SK-N-SH (cell line): ENCODE measurements around the gene CASP5. TPM values are rescaled to one million over a fixed set of nuclear protein-coding genes. Genes with fewer than 3 reads are reported as not detected.

Experiments used
- CTCF ChIA-PET: fragments of 300-600, 350-600 bp; formaldehyde crosslinking; extraction: SDS; loops from one replicate; lab custom pipeline; 2021; lab: Yijun Ruan, JAX
- POLR2A ChIA-PET: fragments of 350-600 bp; sonication (Branson Sonifier 250); formaldehyde crosslinking; extraction: SDS; loops from one replicate; lab custom pipeline; 2020; ENCODE audit warnings: antibody characterized with exemption, inconsistent platforms; lab: Yijun Ruan, JAX
- DNase-seq: peaks from one replicate; pipeline ENCODE4 v3.0.0; 2012
- H2AFZ ChIP-seq: fragments of 200-600 bp; sonication (generic); 2 replicates; pipeline ENCODE4 v1.8.1; 2016; ENCODE audit warnings: antibody characterized with exemption, mild to moderate bottlenecking, low read depth
- H3F3A ChIP-seq: fragments of 200-600 bp; sonication (generic); replicated peaks from 2 replicates; pipeline ENCODE3; 2016; ENCODE audit warnings: antibody characterized with exemption, mild to moderate bottlenecking; ENCODE audit not compliant: insufficient read depth
- H3K27ac ChIP-seq, 2 experiments: fragments of 200-500 bp in 1 of 2; fragments of 200-600 bp in 1 of 2; sonication (Bioruptor generic) in 1 of 2; sonication (generic), shearing (Covaris generic) in 1 of 2; 2 replicates each; pipeline versions ENCODE4 v1.5.1 to v1.6.1; 2014 to 2016; ENCODE audit warnings: low read depth in 2 of 2, inconsistent platforms in 1 of 2, low read length in 1 of 2, mild to moderate bottlenecking in 1 of 2, mixed read lengths in 1 of 2
- H3K27me3 ChIP-seq: fragments of 200-600 bp; sonication (generic), shearing (Covaris generic); 2 replicates; pipeline ENCODE4 v1.6.1; 2016; ENCODE audit warnings: mixed run types; ENCODE audit not compliant: insufficient read depth
- H3K36me3 ChIP-seq, 2 experiments: fragments of 200-500 bp in 1 of 2; fragments of 200-600 bp in 1 of 2; sonication (Bioruptor generic) in 1 of 2; sonication (generic) in 1 of 2; replicated peaks in 1 of 2; 2 replicates each; pipeline versions ENCODE3 to v1.5.1; 2014 to 2016; ENCODE audit warnings: low read length in 1 of 2, mild to moderate bottlenecking in 1 of 2; ENCODE audit not compliant: insufficient read depth in 2 of 2, control insufficient read depth in 1 of 2
- H3K4me1 ChIP-seq, 2 experiments: fragments of 200-500 bp in 1 of 2; fragments of 200-600 bp in 1 of 2; sonication (Bioruptor generic) in 1 of 2; sonication (generic), shearing (Covaris generic) in 1 of 2; 2 replicates each; pipeline versions ENCODE4 v1.5.1 to v1.6.1; 2014 to 2016; ENCODE audit warnings: low read depth in 1 of 2, low read length in 1 of 2, mixed run types in 1 of 2; ENCODE audit not compliant: insufficient read depth in 2 of 2, control insufficient read depth in 1 of 2
- H3K4me2 ChIP-seq: fragments of 200-600 bp; sonication (generic), shearing (Covaris generic); 2 replicates; pipeline ENCODE4 v1.6.1; 2017; ENCODE audit warnings: mixed run types
- H3K4me3 ChIP-seq, 2 experiments: fragments of 200-500 bp in 1 of 2; fragments of 200-600 bp in 1 of 2; sonication (Bioruptor generic) in 1 of 2; sonication (generic), shearing (Covaris generic) in 1 of 2; 2 replicates each; pipeline versions ENCODE4 v1.5.1 to v1.8.1; 2014 to 2016; ENCODE audit warnings: low read depth in 2 of 2, inconsistent platforms in 1 of 2, low read length in 1 of 2, mild to moderate bottlenecking in 1 of 2, mixed read lengths in 1 of 2, moderate library complexity in 1 of 2
- H3K79me2 ChIP-seq: fragments of 200-600 bp; sonication (generic); 2 replicates; pipeline ENCODE4 v1.8.1; 2017; ENCODE audit warnings: mild to moderate bottlenecking; ENCODE audit not compliant: insufficient read depth
- H3K9ac ChIP-seq: fragments of 200-600 bp; sonication (generic); 2 replicates; pipeline ENCODE4 v1.6.1; 2017; ENCODE audit warnings: mixed run types
- H3K9me2 ChIP-seq: fragments of 200-600 bp; sonication (generic); 2 replicates; pipeline ENCODE4 v1.6.1; 2017; ENCODE audit warnings: mixed run types
- H3K9me3 ChIP-seq: fragments of 200-600 bp; sonication (generic); 2 replicates; pipeline ENCODE4 v1.6.1; 2017; ENCODE audit warnings: mixed run types, mild to moderate bottlenecking, moderate library complexity
- H4K20me1 ChIP-seq: fragments of 200-600 bp; sonication (generic); 2 replicates; pipeline ENCODE4 v1.6.1; 2017; ENCODE audit warnings: mild to moderate bottlenecking, mixed run types; ENCODE audit not compliant: insufficient read depth
- ELF1 ChIP-seq: IDR thresholded peaks from 2 replicates; pipeline ENCODE4 v1.4.0; 2012
- FOSL2 ChIP-seq: IDR thresholded peaks from 2 replicates; pipeline ENCODE4 v1.4.0; 2012; ENCODE audit warnings: low read depth, mild to moderate bottlenecking, moderate library complexity, borderline replicate concordance
- FOXJ3 ChIP-seq: sonication (generic); formaldehyde crosslinking; IDR thresholded peaks from 2 replicates; pipeline ENCODE4 v1.5.1; 2020; ENCODE audit warnings: mild to moderate bottlenecking, missing genetic modification reagents
- GABPA ChIP-seq: IDR thresholded peaks from 2 replicates; pipeline ENCODE4 v1.4.0; 2012; ENCODE audit warnings: low read depth, mild to moderate bottlenecking
- IRF3 ChIP-seq: fragments of 150-350 bp; IDR thresholded peaks from 2 replicates; pipeline ENCODE4 v1.6.1; 2016; ENCODE audit warnings: mild to moderate bottlenecking, low read depth, low read length
- NFIC ChIP-seq: IDR thresholded peaks from 2 replicates; pipeline ENCODE4 v1.4.0; 2012; ENCODE audit warnings: borderline replicate concordance
- PBX3 ChIP-seq: IDR thresholded peaks from 2 replicates; pipeline ENCODE4; 2012
- POLR2AphosphoS5 ChIP-seq: IDR thresholded peaks from 2 replicates; pipeline ENCODE4 v1.6.1; 2012; ENCODE audit warnings: low read depth, low read length
- RAD21 ChIP-seq: IDR thresholded peaks from 2 replicates; pipeline ENCODE4 v1.6.1; 2012; ENCODE audit warnings: mild to moderate bottlenecking, low read length
- RCOR1 ChIP-seq: fragments of 150-350 bp; IDR thresholded peaks from 2 replicates; pipeline ENCODE4 v1.6.1; 2017; ENCODE audit warnings: antibody characterized with exemption, low read length
- SIN3A ChIP-seq: IDR thresholded peaks from 2 replicates; pipeline ENCODE4 v1.6.1; 2012; ENCODE audit warnings: low read depth, mild to moderate bottlenecking, low read length, moderate library complexity, borderline replicate concordance
- TCF12 ChIP-seq: IDR thresholded peaks from 2 replicates; pipeline ENCODE4 v1.4.0; 2012
- WGBS: methylation state at CpG from one replicate; pipeline ENCODE4 v1.1.6; 2017; ENCODE audit warnings: low lambda C conversion rate; 5-methylcytosine and 5-hydroxymethylcytosine counted together
- polyA plus RNA-seq, 3 experiments: library from polyadenylated mRNA; depleted of rRNA; stranded (reverse); fragments of >200 nt; gene quantifications; 2 replicates each; pipeline ENCODE4 v1.2.3, GENCODE V29; 2012
- TF ChIP-seq, protein P1 (sequence below): fragments of 200-600 bp; sonication (generic); IDR thresholded peaks from 2 replicates; pipeline ENCODE4 v1.6.1; 2017; ENCODE audit warnings: antibody characterized with exemption, mild to moderate bottlenecking, moderate library complexity
- TF ChIP-seq, protein P2 (sequence below): IDR thresholded peaks from 2 replicates; pipeline ENCODE4 v1.6.1; 2012; ENCODE audit warnings: mild to moderate bottlenecking, low read depth, low read length, moderate library complexity

CASP5 gene
- polyA plus RNA-seq, 1 of the 3 experiments (the other 2 are of a cell fraction) = not detected

DNA sequence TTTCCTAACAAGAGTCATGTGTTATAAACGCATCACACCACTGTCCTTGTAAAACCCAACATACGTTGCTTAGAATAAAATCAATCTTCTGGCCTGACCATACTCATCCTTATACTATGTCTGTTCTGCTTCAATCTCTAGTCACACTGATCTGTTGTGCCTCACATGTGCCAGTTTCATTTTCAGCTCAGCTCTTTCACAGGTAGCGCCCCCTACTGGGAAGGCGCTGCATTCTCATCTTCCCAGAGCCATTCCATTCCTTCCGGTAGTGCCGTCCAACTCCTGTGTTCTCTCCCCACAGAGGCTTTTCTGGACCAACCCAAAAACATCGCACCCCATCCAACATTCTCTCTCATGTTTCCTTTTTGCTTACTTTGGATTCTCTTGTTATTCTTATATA, 22.2 kb downstream of the CASP5 start:
- ChIA-PET POLR2A (no interaction called here), CTCF (no interaction called here)
- no peak for DNase-seq

More for the DNA sequence above, 22.2 kb downstream of the CASP5 start:
- Histone ChIP-seq H3K27me3 (no peaks in the 10 kb centered on the region), H3K9me2 (no peaks in the 10 kb centered on the region), H3K4me3 (no peak overlapping the region), H3K4me2 (no peak overlapping the region), H3F3A (no peaks in the 10 kb centered on the region), H3K9me3 (no peaks in the 10 kb centered on the region), H3K4me1 (peaks cover 0 to 5% of the 10 kb centered on the region in 2 experiments; a peak in 2 of 4 replicates), H3K27ac (no peak overlapping the region), H4K20me1 (no peaks in the 10 kb centered on the region), H3K36me3 (no peaks in the 10 kb centered on the region), H3K9ac (no peak overlapping the region), H3K79me2 (no peaks in the 10 kb centered on the region), H2AFZ (no peak overlapping the region)
- 88% methylated on average over 7 of the region's 7 CpGs for WGBS
- TF ChIP-seq RCOR1 (no peak), FOXJ3 (CRISPR knock-in tag) (no peak), SIN3A (no peak), FOSL2 (no peak), POLR2AphosphoS5 (no peak), ELF1 (no peak), TCF12 (no peak), PBX3 (no peak), RAD21 (peak; percentile 11; the same call in 1 of the 2 replicates), IRF3 (no peak), GABPA (no peak), NFIC (no peak)
- TF ChIP-seq, protein P1, sequence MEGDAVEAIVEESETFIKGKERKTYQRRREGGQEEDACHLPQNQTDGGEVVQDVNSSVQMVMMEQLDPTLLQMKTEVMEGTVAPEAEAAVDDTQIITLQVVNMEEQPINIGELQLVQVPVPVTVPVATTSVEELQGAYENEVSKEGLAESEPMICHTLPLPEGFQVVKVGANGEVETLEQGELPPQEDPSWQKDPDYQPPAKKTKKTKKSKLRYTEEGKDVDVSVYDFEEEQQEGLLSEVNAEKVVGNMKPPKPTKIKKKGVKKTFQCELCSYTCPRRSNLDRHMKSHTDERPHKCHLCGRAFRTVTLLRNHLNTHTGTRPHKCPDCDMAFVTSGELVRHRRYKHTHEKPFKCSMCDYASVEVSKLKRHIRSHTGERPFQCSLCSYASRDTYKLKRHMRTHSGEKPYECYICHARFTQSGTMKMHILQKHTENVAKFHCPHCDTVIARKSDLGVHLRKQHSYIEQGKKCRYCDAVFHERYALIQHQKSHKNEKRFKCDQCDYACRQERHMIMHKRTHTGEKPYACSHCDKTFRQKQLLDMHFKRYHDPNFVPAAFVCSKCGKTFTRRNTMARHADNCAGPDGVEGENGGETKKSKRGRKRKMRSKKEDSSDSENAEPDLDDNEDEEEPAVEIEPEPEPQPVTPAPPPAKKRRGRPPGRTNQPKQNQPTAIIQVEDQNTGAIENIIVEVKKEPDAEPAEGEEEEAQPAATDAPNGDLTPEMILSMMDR = peak; percentile 54
- TF ChIP-seq, protein P2, sequence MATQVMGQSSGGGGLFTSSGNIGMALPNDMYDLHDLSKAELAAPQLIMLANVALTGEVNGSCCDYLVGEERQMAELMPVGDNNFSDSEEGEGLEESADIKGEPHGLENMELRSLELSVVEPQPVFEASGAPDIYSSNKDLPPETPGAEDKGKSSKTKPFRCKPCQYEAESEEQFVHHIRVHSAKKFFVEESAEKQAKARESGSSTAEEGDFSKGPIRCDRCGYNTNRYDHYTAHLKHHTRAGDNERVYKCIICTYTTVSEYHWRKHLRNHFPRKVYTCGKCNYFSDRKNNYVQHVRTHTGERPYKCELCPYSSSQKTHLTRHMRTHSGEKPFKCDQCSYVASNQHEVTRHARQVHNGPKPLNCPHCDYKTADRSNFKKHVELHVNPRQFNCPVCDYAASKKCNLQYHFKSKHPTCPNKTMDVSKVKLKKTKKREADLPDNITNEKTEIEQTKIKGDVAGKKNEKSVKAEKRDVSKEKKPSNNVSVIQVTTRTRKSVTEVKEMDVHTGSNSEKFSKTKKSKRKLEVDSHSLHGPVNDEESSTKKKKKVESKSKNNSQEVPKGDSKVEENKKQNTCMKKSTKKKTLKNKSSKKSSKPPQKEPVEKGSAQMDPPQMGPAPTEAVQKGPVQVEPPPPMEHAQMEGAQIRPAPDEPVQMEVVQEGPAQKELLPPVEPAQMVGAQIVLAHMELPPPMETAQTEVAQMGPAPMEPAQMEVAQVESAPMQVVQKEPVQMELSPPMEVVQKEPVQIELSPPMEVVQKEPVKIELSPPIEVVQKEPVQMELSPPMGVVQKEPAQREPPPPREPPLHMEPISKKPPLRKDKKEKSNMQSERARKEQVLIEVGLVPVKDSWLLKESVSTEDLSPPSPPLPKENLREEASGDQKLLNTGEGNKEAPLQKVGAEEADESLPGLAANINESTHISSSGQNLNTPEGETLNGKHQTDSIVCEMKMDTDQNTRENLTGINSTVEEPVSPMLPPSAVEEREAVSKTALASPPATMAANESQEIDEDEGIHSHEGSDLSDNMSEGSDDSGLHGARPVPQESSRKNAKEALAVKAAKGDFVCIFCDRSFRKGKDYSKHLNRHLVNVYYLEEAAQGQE = no peak
